Measurements from ENCODE around the gene ITPK1.
A peak's percentile ranks its signal among the peaks of the same experiment; 100 is the strongest.

The ITPK1 gene

DNA sequence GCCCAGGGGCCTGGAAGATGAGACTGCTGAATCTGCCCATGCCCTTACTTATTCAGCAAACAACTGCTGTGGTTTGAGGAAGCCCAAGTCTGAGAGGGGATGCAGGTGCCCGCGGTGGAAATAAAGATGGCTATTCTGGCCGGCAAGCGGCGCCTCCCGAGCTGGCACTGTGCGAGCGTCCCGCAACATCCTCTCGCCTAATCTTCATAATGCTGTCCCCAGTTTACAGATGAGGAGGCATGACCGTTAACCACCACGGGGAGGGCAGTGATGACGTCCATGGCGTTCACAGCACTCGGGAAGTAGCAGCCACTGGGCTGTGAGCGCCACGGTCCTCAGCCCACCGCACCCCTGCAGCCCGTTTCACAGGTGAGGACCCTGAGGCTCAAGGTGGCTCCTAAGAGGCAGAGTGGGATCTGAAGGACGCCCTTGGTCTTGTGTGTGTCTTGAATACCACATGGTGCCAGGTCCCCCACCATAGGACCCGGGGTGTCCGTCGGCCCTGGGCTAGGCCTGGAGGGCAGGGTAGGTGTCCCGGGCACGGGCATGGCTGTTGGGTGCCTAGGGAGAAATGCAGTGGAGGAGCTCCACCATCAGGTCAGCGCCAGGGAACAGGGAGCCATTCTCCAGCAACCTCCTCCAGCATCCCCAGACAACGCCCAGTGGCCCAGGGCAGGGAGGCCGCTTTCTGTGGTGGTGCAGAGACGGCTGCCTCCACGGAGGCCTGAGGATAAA, 172.6 kb downstream of the ITPK1 start:
- Mint-ChIP-seq H3K27me3 (no peaks in the 10 kb centered on the region), H3K36me3 (ENCODE audit: low read depth) (peaks cover 10% of the 10 kb centered on the region), H3K4me1 (no peaks in the 10 kb centered on the region), H3K27ac (no peak overlapping the region), H3K4me3 (no peak overlapping the region), H3K9me3 (no peaks in the 10 kb centered on the region)
- DNase-seq (no peak), ATAC-seq (no peak)

- Mint-ChIP-seq H3K4me3 (no peak overlapping the region), H3K36me3 (ENCODE audit: low read depth) (peaks cover 5% of the 10 kb centered on the region), H3K9me3 (no peaks in the 10 kb centered on the region), H3K4me1 (peaks cover 3% of the 10 kb centered on the region), H3K27me3 (no peaks in the 10 kb centered on the region), H3K27ac (no peak overlapping the region)
- no peak for ATAC-seq
- no peak for DNase-seq
Measured at GRCh38 chr14:92942576-92942975, 173.1 kb downstream of the ITPK1 start.

DNA sequence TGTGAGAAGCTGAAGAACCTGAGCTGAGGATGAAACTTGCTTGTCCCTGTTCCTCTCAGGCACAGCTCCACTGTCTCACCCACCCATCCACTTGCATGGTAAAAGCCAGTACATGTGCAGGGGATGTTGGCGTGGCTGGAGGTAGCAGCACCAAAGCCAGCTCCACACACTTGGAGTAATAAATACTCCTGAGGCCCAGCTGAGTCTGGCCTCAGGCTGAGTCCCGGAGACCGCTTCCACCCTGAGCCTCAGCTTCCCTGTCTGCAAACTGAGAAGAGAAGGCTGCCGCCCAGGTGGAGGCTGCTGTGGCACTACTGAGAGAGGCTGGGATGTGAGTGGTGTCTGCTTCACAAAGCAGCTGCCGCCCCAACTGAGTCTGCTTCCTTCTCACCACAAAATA, 173.6 kb downstream of the ITPK1 start:
- Mint-ChIP-seq H3K4me1 (peaks cover 7% of the 10 kb centered on the region), H3K27me3 (no peaks in the 10 kb centered on the region), H3K27ac (no peak overlapping the region), H3K4me3 (no peak overlapping the region), H3K9me3 (no peaks in the 10 kb centered on the region), H3K36me3 (ENCODE audit: low read depth) (peaks cover 5% of the 10 kb centered on the region)
- DNase-seq (no peak), ATAC-seq (no peak)

GRCh38 chr14:92941531-92941930, 174.2 kb downstream of the ITPK1 start:
- Mint-ChIP-seq H3K27me3 (no peaks in the 10 kb centered on the region), H3K9me3 (no peaks in the 10 kb centered on the region), H3K27ac (no peak overlapping the region), H3K4me3 (no peak overlapping the region), H3K4me1 (peaks cover 11% of the 10 kb centered on the region), H3K36me3 (ENCODE audit: low read depth) (peaks cover 5% of the 10 kb centered on the region)
- ATAC-seq (no peak), DNase-seq (no peak)

- H3K36me3 Mint-ChIP-seq (ENCODE audit: low read depth): peaks cover 3% of the 10 kb centered on the region
- DNase-seq (no peak), ATAC-seq (no peak)
- peaks cover 11% of the 10 kb centered on the region for H3K4me1 Mint-ChIP-seq
- no peak overlapping the region for H3K4me3 Mint-ChIP-seq
- no peak overlapping the region for H3K27ac Mint-ChIP-seq
- H3K9me3 Mint-ChIP-seq: no peaks in the 10 kb centered on the region
- no peaks in the 10 kb centered on the region for H3K27me3 Mint-ChIP-seq
Measured at GRCh38 chr14:92940543-92940942, 175.2 kb downstream of the ITPK1 start.

DNA sequence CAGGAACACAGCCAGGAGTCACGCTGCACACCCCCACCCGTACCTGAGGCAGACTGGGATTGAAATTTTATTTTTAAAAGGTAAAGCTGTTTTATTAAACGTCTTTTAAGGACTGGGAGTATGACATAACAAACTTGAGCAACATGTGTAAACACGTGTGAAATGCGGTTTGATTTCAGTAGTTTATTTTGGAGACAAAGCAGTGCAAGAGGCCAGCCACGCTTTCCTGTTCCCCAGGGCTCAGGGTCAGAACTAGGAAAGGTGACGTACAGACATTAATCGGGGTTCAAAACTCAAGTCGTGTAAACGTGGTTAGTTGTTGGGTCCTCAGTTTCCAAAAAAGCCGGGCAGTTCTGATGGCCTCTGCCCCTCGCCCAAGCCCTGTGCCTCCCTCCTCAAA, 176.0 kb downstream of the ITPK1 start:
- no peak overlapping the region for H3K27ac Mint-ChIP-seq
- H3K27me3 Mint-ChIP-seq: no peaks in the 10 kb centered on the region
- no peaks in the 10 kb centered on the region for H3K9me3 Mint-ChIP-seq
- no peak for DNase-seq
- no peak for ATAC-seq
- H3K4me3 Mint-ChIP-seq: no peak overlapping the region
- H3K4me1 Mint-ChIP-seq: peaks cover 11% of the 10 kb centered on the region
- H3K36me3 Mint-ChIP-seq (ENCODE audit: low read depth): peaks cover 3% of the 10 kb centered on the region

- Mint-ChIP-seq H3K4me3 (no peak overlapping the region), H3K36me3 (ENCODE audit: low read depth) (peaks cover 3% of the 10 kb centered on the region), H3K9me3 (no peaks in the 10 kb centered on the region)
Measured at GRCh38 chr14:92938890-92939671, 176.6 kb downstream of the ITPK1 start.

DNA sequence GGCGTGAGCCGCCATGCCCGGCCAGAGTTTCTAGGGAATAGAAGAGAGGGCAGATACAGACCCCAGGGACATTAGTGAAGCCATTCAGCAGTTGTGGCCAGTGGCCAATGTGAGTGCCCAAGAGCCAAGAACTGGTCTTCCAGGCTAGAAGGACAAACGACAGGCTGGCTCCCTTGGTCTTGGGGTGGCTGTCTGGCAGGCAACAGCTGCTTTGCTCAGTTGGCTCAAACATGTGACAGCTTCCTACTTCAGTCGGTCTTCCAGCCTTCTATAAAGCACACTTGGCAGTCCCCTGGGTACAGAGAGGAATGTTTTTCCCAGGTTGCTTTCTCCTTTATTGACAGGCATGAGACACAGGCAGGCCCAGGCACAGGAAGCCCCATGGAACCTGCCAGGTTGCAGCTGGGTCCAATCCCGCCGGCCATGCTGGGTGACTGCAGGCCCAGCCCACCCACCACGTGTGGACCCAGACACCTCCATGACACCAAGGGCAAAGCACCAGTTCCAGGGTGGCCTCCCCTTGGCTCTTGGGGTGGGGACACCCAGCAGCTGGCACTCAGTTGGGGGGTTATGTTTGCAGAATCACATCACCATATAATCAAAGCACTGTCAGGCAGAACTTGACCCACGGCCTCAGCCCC, 177.4 kb downstream of the ITPK1 start:
- Mint-ChIP-seq H3K9me3 (no peaks in the 10 kb centered on the region), H3K4me3 (no peak overlapping the region), H3K27me3 (no peaks in the 10 kb centered on the region), H3K4me1 (peaks cover 11% of the 10 kb centered on the region), H3K27ac (no peak overlapping the region), H3K36me3 (ENCODE audit: low read depth) (peaks cover 3% of the 10 kb centered on the region)
- DNase-seq (no peak), ATAC-seq (no peak)

More at GRCh38 chr14:92938890-92939671, 176.6 kb downstream of the ITPK1 start:
- ATAC-seq (no peak), DNase-seq (no peak)
- H3K4me1 Mint-ChIP-seq: peaks cover 11% of the 10 kb centered on the region
- no peaks in the 10 kb centered on the region for H3K27me3 Mint-ChIP-seq
- H3K27ac Mint-ChIP-seq: no peak overlapping the region

GRCh38 chr14:92937051-92937937, 178.4 kb downstream of the ITPK1 start:
- DNase-seq (peak; percentile 29), ATAC-seq (peak; percentile 82)
- peaks cover 3% of the 10 kb centered on the region for H3K36me3 Mint-ChIP-seq (ENCODE audit: low read depth)
- no peak overlapping the region for H3K27ac Mint-ChIP-seq
- H3K4me1 Mint-ChIP-seq: peaks cover 11% of the 10 kb centered on the region
- H3K27me3 Mint-ChIP-seq: no peaks in the 10 kb centered on the region
- H3K9me3 Mint-ChIP-seq: no peaks in the 10 kb centered on the region
- no peak overlapping the region for H3K4me3 Mint-ChIP-seq

DNA sequence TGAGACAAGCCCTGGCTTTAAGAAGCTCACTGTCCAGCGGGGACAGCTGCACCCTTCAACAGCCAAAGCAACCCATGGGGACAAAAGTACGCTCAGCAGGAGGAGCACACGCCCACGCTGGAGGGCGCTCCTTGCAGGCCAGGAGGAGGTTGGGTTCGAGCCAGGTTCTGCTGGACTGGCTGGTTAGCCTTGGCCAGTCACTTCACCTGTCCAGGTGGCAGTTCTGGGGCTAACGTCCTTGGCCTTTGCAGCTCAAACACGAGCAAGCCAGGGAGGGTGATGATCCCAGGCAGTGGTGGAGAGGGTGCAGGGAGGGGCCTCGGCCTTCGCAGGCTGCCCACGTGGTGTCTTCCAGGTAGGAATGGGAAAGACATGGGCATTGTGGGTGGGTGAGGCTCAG, 179.6 kb downstream of the ITPK1 start:
- H3K27ac Mint-ChIP-seq: no peak overlapping the region
- ATAC-seq (no peak), DNase-seq (no peak)
- H3K9me3 Mint-ChIP-seq: no peaks in the 10 kb centered on the region
- H3K4me3 Mint-ChIP-seq: no peak overlapping the region
- no peaks in the 10 kb centered on the region for H3K27me3 Mint-ChIP-seq
- H3K4me1 Mint-ChIP-seq: peaks cover 11% of the 10 kb centered on the region
- peaks cover under 1% of the 10 kb centered on the region for H3K36me3 Mint-ChIP-seq (ENCODE audit: low read depth)

- Mint-ChIP-seq H3K4me1 (peaks cover 11% of the 10 kb centered on the region), H3K27ac (no peak overlapping the region), H3K36me3 (ENCODE audit: low read depth) (no peaks in the 10 kb centered on the region), H3K9me3 (no peaks in the 10 kb centered on the region), H3K4me3 (no peak overlapping the region), H3K27me3 (no peaks in the 10 kb centered on the region)
- ATAC-seq (no peak), DNase-seq (no peak)
Measured at GRCh38 chr14:92935446-92935845, 180.3 kb downstream of the ITPK1 start.

DNA sequence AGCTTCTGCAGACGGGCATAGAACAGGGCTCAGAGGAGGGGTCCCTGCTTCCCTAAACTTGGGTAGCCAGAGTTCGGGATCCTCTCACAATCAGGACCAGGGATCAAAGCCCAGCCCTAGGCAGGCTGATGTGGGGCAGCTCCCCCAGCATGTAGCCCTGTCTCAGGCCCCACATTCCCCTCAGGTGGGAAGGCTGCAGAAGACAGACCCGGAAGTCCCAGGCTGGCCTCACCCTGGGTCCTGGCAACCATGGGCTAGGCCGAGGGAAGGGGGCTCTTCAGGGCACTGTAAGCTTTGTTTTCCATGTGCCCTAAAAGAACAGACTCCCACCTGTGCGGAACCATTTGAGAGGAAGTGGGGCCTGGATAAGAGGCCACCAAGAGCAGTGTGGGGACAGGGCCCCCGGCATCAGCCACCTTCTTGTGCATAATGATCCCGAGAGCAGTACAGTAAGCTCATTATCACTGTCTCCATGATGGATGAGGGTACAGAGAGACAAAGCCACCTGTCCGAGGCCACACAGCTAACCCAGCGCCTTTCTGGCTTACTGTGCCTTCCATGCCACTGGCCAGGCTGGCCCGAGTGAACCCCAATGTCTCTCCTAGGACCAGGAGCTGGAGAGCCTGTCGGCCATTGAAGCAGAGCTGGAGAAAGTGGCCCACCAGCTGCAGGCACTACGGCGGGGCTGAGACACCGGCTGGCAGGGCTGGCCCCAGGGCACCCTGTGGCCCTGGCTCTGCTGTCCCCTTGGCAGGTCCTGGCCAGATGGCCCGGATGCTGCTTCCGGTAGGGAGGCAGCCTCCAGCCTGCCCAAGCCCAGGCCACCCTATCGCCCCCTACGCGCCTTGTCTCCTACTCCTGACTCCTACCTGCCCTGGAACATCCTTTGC, 181.3 kb downstream of the ITPK1 start:
- no peaks in the 10 kb centered on the region for H3K9me3 Mint-ChIP-seq
- DNase-seq: no peak
- H3K4me1 Mint-ChIP-seq: peaks cover 11% of the 10 kb centered on the region
- no peak for ATAC-seq
- H3K4me3 Mint-ChIP-seq: no peak overlapping the region
- no peak overlapping the region for H3K27ac Mint-ChIP-seq
- no peaks in the 10 kb centered on the region for H3K27me3 Mint-ChIP-seq
- H3K36me3 Mint-ChIP-seq (ENCODE audit: low read depth): no peaks in the 10 kb centered on the region

DNA sequence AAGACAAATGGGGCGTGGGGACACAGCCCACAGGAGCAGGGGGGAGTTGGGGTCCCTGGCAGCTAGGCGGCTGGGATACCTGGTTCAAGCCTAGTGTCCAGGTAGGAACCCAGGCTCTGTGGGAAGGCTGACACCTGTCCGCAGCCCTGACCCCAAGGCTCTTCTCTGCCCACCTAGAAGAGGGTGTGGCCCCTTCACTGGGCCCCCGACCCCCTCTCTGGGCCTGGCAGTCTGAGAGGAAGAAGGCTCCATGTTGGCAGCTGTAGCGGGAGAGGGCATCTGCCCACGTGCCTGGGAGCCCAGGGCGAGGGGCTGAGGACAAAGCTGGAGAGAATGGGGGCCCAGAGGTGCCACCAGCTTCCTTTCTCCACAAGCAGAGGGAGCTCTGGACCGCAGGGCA, 182.2 kb downstream of the ITPK1 start:
- DNase-seq: no peak
- H3K4me3 Mint-ChIP-seq: no peak overlapping the region
- no peaks in the 10 kb centered on the region for H3K27me3 Mint-ChIP-seq
- H3K36me3 Mint-ChIP-seq (ENCODE audit: low read depth): no peaks in the 10 kb centered on the region
- no peak for ATAC-seq
- no peaks in the 10 kb centered on the region for H3K9me3 Mint-ChIP-seq
- H3K27ac Mint-ChIP-seq: no peak overlapping the region
- H3K4me1 Mint-ChIP-seq: peaks cover 11% of the 10 kb centered on the region

All from activated naive CD8-positive, alpha-beta T cell treated with anti-CD3 and anti-CD28 coated beads, Interleukin-2, amount 50 U/mL, for 24 hours (primary cell).